ENCODE results near the gene GRM6.

The GRM6 gene

DNA sequence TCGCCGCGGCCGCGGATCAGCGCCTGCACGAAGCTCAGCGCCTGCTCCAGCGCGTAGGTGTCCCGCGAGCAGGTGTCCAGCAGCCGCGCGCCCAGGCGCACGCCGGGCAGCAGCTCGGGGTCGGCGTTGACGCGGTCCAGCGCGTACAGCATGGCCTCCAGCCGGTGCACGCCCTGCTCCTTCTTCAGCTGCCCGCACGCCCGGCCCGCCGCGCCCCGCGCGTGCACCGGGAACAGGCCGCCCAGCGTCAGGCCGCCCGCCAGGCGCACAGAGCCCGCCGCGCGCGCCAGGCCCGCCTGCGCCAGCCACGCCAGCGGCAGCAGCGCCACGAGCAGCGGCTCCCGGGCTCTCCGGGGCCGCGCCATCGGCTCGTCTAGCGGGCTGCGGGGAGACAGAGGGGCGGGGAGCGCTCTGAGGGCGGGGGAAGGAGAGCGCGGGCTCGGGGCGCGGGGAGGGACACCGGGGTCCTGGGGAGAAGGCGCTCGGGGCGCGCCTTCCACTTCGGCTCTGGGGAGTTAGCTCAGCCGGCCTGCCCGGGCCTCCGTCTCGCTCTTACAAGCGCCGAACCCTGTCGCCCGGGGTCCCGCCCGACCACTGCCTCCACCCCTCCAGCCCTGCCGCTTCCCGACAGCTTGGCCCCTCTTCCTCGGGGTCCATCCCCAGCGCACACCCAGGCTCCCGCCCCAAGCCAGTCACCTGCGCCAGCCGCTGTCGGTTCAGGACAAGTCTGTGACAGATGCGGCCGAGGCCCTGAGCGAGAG is at the start of gene GRM6:
Gene GRM6, minus strand, starts transcription at position 741 of the 761 bp plus-strand sequence. Its CDS starts 376 bp downstream, at position 365.
- no peak for DNase-seq (ENCODE audit: low read depth in 2 of 2)

DNA sequence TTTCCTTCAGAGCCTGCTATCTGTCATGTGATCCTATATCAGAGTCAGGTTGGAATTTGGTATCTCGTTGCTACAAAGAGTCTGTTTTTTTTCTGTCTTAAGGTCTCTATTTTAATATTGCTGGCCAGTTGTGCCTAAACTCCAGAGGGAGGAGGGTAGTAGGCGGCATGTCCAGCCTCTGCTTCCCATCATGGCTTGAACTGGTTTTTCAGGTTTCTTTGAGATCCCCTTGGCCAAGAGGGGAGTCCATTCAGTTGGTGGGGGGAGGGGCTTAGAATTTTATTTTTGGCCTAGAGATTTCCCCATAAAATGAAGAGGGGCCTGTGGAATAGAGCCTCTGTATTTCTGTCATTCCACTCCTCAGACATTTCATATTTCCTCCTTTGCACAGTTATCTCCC is 49.6 kb upstream of the GRM6 start:
- DNase-seq (ENCODE audit: low read depth in 2 of 2) = no peak

DNA sequence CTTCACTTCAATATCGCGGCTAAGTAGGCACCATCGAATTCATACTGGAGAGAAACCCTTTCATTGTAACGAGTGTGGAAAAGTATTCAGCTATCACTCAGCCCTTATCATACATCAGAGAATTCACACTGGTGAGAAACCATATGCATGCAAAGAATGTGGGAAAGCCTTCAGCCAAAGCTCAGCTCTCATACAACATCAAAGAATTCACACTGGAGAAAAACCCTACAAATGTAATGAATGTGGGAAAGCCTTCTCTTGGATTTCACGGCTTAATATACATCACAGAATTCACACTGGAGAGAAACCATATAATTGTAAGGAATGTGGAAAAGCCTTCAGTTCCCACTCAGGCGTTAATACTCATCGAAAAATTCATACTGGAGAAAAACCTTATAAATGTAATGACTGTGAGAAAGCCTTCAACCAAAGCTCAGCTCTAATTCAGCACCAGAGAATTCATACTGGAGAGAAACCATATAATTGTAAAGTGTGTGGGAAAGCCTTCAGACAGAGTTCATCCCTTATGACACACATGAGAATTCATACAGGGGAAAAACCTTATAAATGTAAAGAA is 38.0 kb upstream of the GRM6 start:
- no peak for DNase-seq (ENCODE audit: low read depth in 2 of 2)

DNA sequence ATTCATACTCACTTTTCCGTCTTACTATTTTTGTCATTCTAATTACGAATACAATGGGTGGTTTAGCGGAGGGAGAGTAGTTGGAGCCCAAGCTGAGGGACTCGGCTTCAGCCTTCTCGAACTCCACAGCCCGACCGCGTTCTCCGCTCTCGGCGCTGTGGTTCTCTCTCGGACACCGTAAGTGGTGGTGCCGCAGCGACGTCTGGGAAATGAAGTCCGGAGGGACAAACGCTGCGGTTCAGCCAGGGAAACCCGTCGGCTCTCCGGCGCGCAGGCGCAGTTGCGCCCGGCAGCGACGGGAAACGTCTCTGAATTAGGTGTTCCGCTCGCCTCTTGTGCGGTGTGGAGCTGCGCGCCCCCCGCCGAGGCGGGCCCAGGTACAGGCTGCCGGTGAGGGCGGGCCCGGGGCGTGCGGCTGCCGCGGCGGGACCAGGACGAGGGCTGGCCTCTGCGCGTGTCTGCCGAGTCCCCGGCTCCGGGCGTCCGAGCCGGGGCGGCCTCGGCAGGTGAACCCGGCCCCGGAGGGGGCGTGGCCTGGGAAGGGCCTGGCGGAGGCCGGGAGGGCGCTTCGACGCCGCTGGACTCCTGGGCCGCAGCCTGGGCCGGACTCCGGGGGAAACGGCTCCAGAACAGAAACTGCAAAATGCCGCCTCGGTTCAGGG is 28.5 kb upstream of the GRM6 start, which contains the start of gene ZNF879:
Gene ZNF879, plus strand, starts transcription at position 277 of the 662 bp plus-strand sequence. CDS start 1,201 bp downstream, outside the sequence.
- peak; percentile 89 to 91 for DNase-seq (ENCODE audit: low read depth in 2 of 2)

DNA sequence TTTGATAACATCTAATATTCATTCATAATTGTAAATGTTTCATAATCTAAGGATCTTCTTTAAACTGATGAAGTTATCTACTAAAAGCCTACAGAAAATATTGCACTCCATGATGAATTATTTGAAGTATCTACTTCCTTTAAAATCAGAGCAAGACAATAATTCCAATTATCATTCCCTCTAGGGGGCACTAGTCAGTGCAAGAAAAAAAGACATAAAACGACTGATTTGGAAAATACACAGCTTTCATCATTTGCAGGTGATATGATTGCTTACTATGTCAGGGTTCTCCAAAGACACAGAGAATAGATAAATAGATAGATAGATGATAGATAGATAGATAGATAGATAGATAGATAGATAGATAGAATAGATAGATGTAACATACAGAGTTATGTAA is 13.5 kb upstream of the GRM6 start:
- no peak for DNase-seq (ENCODE audit: low read depth in 2 of 2)

DNA sequence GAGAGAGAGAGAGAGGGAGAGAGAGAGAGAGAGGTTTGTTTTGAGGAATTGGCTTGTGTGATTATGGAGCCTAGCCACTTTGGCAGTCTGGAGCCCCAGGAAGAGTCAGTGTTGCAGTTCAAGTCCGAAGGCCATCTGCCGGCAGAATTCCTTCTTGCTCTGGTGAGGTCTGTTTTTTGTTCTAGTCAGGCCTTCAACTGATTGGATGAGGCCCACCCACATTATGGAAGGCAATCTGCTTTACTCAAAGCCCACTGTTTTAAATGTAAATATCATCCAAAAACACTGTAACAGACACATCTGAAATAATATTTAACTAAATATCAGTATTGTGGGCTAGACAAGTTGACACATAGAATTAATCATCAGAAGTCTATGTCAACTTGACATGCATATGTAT is 11.4 kb upstream of the GRM6 start:
- no peak for DNase-seq (ENCODE audit: low read depth in 2 of 2)

DNA sequence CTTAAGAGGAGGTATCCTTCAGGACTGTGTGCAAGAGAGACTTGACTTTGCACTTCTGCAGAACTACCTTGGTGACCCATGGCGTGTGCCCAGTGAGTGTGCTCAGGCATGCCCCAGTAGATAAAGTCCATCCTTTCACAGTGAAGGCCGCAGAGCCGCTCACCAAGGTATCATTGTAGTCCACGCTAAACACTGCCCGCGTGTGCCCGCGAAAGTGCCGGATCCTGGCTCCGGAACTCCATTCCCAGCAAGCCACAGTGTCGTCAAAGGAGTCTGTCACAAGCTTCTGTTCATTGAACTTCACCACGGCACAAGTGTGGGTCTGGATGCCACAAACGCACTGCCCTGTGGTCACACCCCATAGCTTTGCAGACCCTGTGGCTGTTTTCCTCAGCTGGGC is 3.3 kb upstream of the GRM6 start:
- no peak for DNase-seq (ENCODE audit: low read depth in 2 of 2)

DNA sequence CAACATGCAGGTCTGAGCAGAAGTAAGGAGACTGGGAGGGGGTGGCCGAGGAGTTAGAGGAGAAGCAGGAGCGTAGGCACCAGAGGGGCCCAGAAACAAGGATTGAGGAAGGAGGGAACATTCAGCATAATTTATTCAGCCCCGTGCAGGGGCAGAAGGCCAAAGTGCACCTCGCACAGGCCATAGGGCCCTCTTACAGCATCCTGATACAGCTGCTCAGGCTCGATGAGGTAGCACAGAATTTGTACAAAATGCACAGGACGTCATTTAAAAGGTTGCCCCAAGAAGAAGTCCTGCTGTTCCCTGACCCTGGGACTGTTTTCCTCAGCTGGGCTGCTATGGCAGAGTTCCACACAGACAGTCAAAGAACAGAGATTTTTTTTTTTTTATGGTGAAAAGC is 2.1 kb upstream of the GRM6 start:
- no peak for DNase-seq (ENCODE audit: low read depth in 2 of 2)

DNA sequence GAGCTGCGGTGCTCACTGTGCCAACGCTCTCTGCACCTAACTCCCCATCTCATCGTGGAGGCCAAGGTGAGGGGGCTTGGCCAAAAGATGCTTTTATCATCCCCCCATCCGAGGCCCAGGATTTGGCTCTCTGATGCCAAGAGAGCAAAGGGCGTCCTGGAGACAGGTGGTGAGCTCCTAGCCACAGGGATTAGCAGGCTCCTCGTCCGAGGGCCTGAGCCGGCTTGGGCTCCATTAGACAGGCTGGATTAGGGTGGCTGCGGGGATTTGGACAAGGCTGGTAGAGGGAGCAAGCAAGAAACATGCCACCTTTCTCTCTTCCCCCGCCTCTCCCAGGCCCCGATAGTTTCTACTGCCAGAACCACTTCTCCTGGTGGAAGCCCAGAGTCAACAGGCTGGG is 1.0 kb upstream of the GRM6 start:
- DNase-seq (ENCODE audit: low read depth in 2 of 2) = no peak

DNA sequence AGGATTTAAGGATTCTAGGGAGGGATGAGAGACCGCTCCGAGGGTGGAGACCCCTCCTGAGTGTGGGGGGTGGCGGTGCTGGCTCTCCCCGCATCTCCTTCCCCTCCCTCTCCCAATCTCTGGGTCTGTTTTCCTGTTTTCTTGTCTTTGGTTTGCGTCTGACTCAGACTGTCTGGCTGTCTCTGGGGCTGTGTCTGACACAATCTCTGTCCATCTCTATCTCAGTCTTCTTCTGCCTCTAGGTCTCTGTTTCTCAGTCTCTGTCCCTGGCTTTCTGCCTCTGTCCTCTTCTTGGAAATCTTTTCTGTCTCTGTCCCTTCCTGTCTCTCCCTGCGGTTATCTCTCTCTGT is 196 bp upstream of the GRM6 start:
- no peak for DNase-seq (ENCODE audit: low read depth in 2 of 2)

DNA sequence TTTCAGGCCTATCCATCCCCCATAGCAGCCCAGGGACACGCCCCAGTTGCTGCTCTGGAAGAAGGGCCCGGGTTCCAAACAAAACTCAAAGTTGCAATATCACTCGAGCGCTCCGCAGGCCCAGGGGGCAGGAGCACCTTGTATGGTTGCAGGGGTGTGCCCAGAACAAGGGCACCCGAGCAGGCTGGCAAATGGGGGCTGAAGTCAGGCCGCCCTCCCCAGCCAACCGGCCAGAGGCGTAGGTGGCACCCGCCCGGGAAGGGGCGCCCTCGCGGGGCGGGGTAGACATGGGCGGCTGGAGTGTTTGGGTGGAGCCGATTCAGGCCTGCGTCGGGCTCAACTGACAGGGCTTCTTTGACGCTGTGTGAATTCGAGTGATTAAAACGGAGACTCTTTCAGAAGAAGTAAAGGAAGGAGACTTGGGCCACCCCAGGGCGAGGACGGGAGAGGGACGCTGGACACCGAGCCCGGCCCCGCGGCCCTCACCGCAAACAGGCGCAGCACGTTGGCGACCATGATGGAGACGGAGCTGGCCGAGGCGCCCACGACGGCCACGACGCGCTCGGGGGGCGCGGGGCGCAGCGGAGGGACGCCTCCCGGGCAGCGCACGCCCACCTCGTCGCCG is 1.1 kb downstream of the GRM6 start:
- DNase-seq (ENCODE audit: low read depth in 2 of 2) = no peak

DNA sequence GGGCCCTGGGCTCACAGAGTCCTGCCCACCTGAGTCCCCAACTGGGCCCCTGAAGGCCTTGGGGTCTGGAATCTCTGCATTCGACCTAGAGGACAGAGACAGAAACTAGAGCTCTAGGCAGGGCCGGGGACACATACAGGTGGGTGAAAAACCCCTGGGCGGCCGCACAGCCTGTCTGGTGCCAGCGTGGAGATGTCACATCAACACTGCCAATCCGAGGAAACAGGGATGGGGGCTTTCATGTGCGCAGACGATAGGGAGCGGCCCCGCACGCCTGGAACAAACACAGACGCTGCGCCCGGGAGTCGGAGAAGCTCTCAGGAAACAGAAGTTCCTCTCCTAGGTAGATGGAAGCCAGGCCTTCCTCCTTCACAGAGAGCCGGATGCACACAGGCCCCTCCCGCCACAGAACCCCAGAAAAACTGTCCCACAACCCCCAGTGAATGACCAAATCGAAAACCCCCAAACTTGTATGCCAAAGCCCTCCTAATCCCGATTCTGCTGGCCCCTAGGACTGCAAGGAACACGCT is 1.8 kb downstream of the GRM6 start:
- no peak for DNase-seq (ENCODE audit: low read depth in 2 of 2)

DNA sequence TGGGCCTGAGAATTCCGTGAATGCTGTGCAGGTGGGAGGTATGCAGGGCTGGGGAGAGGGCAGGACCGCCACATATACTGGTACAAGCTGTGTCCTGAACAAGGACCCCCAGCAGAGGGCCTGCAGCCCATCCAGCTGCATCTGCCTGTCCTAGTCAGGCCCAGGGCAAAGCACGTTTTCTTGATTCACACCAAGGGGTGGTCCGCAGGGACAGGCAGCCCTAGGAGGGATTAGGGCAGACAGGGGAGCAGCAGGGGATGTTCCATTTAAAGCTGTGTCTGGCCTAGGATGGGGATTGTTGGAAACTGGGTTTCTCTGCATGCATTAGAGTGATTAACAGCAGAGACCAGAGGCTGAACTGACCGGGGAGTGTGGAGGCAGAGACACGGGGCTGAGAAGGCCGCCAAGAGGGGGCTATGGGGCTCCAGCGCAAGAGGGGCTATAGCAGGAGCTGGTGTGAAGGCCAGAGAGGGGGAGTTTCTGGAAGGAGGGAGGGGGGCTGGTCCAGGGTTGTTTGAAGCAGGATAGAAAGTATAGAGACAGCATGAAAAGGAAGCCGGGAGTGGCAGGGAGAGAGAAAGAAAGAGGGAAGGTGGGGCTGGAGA is 2.7 kb downstream of the GRM6 start:
- no peak for DNase-seq (ENCODE audit: low read depth in 2 of 2)

DNA sequence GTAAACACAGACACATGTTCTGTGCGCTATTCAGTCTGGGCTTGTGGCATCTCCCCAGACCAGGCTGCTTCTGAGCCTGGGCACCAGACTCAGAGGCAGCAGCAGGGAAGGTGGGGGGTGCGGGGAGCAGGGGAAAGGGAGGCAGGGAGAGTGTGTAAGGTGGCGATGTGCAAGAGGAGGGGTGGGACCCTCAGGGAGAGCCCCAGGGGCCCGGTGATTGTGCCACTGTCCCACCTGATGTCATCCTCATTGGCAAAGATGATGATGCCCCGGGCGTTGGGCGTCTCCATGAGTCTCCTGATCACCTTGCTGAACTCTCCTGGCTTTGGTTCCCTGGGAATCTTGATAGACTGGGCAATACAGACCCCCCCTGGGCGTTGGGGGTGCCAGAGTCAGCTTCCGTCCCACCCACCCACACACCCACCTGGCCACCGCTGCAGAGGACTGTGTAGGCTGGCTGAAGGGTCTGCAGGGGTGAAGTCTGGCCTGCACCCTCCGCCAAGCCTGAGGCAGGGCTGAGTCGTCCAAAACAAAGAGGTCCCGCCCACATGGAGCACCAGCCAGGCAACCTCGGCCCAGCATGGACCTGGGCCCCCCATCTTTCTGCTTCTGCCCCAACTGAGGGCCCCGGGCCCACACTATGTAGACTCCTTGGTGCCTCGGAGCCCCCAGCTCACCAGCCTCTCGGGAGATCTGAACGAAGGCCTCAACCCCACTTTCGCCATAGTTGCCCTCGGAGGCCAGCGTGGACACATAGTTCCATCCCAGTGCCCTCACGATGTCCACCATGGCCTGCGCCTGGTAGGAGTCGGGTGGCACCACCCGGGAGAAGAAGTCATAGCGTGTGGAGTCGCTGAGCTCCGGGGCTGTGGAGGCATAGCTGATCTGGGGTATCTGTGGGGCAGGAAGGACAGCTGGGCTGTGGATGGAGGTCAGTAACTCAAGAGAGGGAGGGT is 3.7 kb downstream of the GRM6 start:
- no peak for DNase-seq (ENCODE audit: low read depth in 2 of 2)

DNA sequence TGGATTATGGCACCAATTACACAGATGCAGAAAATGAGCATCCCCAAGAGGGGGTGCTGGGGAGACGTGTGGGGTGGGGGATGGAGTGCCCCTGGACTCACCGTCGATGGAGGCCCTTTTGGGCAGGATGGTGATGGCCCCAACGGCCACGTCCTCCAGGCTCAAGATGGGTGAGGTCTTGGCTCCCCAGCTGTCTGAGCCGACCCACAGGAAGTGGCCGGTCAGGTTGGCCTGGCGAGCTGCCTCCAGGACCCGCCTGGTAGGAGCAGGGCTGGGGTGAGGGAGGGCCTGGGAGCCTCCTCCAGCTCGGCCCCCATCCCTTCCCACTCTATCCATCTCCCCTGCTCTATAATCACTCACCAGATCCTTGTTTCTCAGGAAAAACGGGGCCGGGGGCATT is 4.6 kb downstream of the GRM6 start:
- DNase-seq (ENCODE audit: low read depth in 2 of 2) = no peak

DNA sequence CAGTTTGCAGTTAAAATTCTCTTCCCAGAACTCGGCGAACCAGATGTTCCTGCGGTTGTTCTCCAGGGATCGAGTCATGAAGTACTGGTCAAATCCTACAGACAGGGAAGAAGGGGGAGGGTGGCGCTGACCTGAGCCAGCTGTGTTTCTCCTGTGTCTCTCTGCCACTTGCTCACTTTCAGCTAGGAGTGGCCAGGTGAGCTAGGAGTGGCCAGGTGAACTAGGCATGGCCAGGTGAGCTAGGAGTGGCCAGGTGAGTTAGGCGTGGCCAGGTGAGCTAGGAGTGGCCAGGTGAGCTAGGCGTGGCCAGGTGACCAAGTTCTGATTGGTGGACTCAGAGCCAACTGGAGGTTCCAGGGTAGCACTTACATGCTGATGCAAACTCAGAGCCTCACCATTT is 5.8 kb downstream of the GRM6 start:
- DNase-seq (ENCODE audit: low read depth in 2 of 2) = no peak

DNA sequence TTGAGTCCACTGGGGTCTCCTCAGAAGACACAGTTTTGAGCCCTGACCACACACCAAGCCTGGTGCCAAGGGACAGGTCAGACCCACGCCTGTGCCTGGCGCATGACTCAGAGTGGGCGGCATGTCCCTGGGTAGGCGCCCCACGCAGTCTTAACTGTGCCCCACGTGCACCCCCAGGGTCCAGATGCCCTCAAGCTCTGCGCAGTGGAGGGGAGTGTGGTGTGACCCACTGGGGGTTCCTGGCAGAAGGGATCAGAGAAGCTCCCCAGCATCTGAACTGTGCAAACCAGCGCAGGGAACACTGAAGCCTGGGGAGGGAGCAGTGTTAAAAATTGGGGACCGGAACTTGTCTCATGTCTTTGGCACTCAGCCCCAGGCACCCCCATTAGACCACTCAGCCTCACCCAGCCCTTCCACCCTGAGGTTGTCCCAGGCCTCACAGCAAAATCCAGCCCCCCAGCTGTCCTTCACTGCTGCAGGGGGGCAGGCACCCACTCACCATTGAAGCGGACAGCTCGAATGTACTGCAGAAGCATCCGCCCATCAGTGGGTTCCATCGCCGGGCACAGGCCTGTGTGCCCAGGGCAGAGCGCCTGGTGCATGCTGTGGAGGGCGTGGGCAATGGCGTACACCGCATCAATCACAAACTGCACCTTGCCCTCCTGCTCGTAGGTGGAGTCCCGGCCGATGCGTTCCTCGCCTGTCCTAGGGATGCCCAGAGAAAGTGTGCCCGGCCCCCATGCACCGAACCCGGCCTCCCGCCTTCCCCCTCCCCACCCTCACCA is 6.5 kb downstream of the GRM6 start:
- no peak for DNase-seq (ENCODE audit: low read depth in 2 of 2)

DNA sequence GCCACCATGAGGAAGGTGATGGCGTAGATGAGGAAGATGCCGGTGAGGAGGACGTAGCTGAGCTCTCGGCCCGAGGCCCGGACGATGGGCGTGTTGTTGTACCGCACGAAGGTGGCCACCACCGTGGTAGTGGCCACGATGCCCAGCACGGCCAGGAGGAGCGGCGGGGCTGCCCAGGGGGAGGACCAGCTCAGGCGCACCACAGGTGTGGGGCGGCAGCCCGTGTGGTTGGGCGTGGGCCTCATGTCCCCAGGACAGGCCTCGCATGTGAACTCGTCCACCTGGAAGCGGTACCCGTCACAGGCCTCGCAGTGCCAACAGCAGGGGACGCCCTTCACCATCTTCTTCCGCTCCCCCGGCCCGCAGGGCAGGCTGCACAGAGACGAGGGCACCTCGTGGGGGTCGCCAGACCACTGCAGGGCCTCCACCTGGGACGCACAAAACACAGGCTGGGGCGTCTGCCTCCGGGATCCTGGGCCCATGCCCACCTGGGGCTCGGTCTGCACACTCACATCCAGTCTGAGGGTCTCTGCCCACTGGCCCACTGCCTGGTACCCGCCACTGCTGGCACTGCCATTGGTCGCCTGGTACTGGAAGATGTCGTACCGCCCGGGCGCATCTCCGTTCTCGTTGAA is 8.7 kb downstream of the GRM6 start:
- DNase-seq (ENCODE audit: low read depth in 2 of 2) = no peak
